Fibroblast of skin of scalp (primary cell): ENCODE results near the gene TPRG1L.

Source experiments
- DNase-seq: peaks from one replicate; pipeline ENCODE4 v3.0.0-alpha.2; 2013

TPRG1L gene

GRCh38 chr1:3594706-3595377 lies 30.0 kb upstream of the TPRG1L start:
- DNase-seq: no peak

GRCh38 chr1:3595949-3596348 lies 28.9 kb upstream of the TPRG1L start:
- no peak for DNase-seq

- DNase-seq: no peak
Observed at GRCh38 chr1:3596663-3597598, 27.9 kb upstream of the TPRG1L start.

- DNase-seq: no peak
Observed at GRCh38 chr1:3597599-3597964, 27.2 kb upstream of the TPRG1L start.

- DNase-seq: no peak
Observed at GRCh38 chr1:3598051-3598491, 26.7 kb upstream of the TPRG1L start.

GRCh38 chr1:3598522-3599285 lies 26.1 kb upstream of the TPRG1L start:
- no peak for DNase-seq

- DNase-seq: no peak
Observed at GRCh38 chr1:3599286-3599811, 25.5 kb upstream of the TPRG1L start.

GRCh38 chr1:3599816-3600215 lies 25.0 kb upstream of the TPRG1L start:
- DNase-seq: no peak

- no peak for DNase-seq
Observed at GRCh38 chr1:3600354-3600753, 24.5 kb upstream of the TPRG1L start.

- DNase-seq: no peak
Observed at GRCh38 chr1:3601743-3602142, 23.1 kb upstream of the TPRG1L start.

- DNase-seq: no peak
Observed at GRCh38 chr1:3602375-3602774, 22.4 kb upstream of the TPRG1L start.

- no peak for DNase-seq
Observed at GRCh38 chr1:3603156-3603555, 21.7 kb upstream of the TPRG1L start.

- no peak for DNase-seq
Observed at GRCh38 chr1:3603571-3604467, 21.0 kb upstream of the TPRG1L start.

GRCh38 chr1:3604468-3604974 lies 20.3 kb upstream of the TPRG1L start:
- no peak for DNase-seq

- no peak for DNase-seq
Observed at GRCh38 chr1:3604997-3605823, 19.6 kb upstream of the TPRG1L start.

GRCh38 chr1:3606779-3607702 lies 17.8 kb upstream of the TPRG1L start:
- DNase-seq: no peak

GRCh38 chr1:3607703-3608065 lies 17.1 kb upstream of the TPRG1L start:
- no peak for DNase-seq

GRCh38 chr1:3608154-3608553 lies 16.7 kb upstream of the TPRG1L start:
- DNase-seq: no peak

- no peak for DNase-seq
Observed at GRCh38 chr1:3609016-3609768, 15.6 kb upstream of the TPRG1L start.
